A549 (cell line): ENCODE results near the gene ALOX12. TPM values are rescaled to one million over a fixed set of nuclear protein-coding genes. Genes with fewer than 3 reads are reported as not detected.

Experiments used
- ATAC-seq, 2 experiments: fragments of 200-7000 bp in 1 of 2; fragments of >200 bp in 1 of 2; cut with Nextera tagmentation in 1 of 2; cut with Tn5 transposase in 1 of 2; 3 replicates each; pipeline versions ENCODE4 v1.8.0 to v1.9.1; 2018 to 2020; ENCODE audit warnings: mild to moderate bottlenecking in 1 of 2, moderate library complexity in 1 of 2
- CTCF ChIA-PET: fragments of 300-600 bp; sonication (Branson Sonifier 250); formaldehyde crosslinking; extraction: SDS; loops from one replicate; lab custom pipeline; 2021; ENCODE audit warnings: antibody characterized with exemption, inconsistent platforms; lab: Yijun Ruan, JAX
- POLR2A ChIA-PET: fragments of 350-600 bp; formaldehyde crosslinking; extraction: SDS; loops from one replicate; lab custom pipeline; 2021; ENCODE audit warnings: antibody characterized with exemption, inconsistent platforms; lab: Yijun Ruan, JAX
- DNase-seq, 2 experiments: peaks; one replicate each; pipeline versions ENCODE4 v3.0.0 to v3.0.0-alpha.2; 2011 to 2016; ENCODE audit warnings: low read depth in 1 of 2, low spot score in 1 of 2
- FAIRE-seq: peaks from 2 replicates; lab custom pipeline; 2011; peaks lifted over from hg19 to GRCh38; lab: Jason Lieb, UNC
- H3K27ac ChIP-seq, 2 experiments: fragments of >200 bp; sonication (Bioruptor Twin); formaldehyde crosslinking; 3 replicates each; pipeline ENCODE4 v1.5.1; 2016 to 2017
- H3K4me1 ChIP-seq: fragments of >200 bp; sonication (Bioruptor Twin); formaldehyde crosslinking; 3 replicates; pipeline ENCODE4 v1.6.1; 2016
- H3K4me2 ChIP-seq: fragments of >200 bp; sonication (Bioruptor Twin); formaldehyde crosslinking; 3 replicates; pipeline ENCODE4 v1.6.1; 2016
- H3K4me3 ChIP-seq: fragments of >200 bp; sonication (Bioruptor Twin); formaldehyde crosslinking; 3 replicates; pipeline ENCODE4 v1.5.1; 2016
- H3K9me3 ChIP-seq: fragments of >200 bp; sonication (Bioruptor Twin); formaldehyde crosslinking; 3 replicates; pipeline ENCODE4 v1.6.1; 2016
- CHD2 ChIP-seq: fragments of 150-350 bp; IDR thresholded peaks from 2 replicates; pipeline ENCODE4 v1.6.1; 2014; ENCODE audit warnings: low read length; ENCODE audit not compliant: partially characterized antibody
- CHD4 ChIP-seq: fragments of 200-600 bp; sonication (generic); IDR thresholded peaks from 2 replicates; pipeline ENCODE4 v1.6.1; 2016; ENCODE audit warnings: antibody characterized with exemption, mild to moderate bottlenecking, borderline replicate concordance
- FOSB ChIP-seq: fragments of 250-450 bp; sonication (Bioruptor Pico); IDR thresholded peaks from 2 replicates; pipeline ENCODE4 v1.5.0; 2020; ENCODE audit warnings: mild to moderate bottlenecking, moderate library complexity
- HDAC2 ChIP-seq: fragments of 200-600 bp; sonication (generic); IDR thresholded peaks from 2 replicates; pipeline ENCODE4 v1.6.1; 2016
- HOXA7 ChIP-seq: fragments of 250-450 bp; sonication (Bioruptor Pico); IDR thresholded peaks from 2 replicates; pipeline ENCODE4 v1.5.0; 2020; ENCODE audit warnings: mild to moderate bottlenecking, moderate library complexity
- JUNB ChIP-seq: fragments of >200 bp; sonication (Bioruptor Twin); formaldehyde crosslinking; IDR thresholded peaks from 2 replicates; pipeline ENCODE4 v1.6.1; 2016
- NR3C1 ChIP-seq: fragments of >200 bp; sonication (Bioruptor Twin); formaldehyde crosslinking; IDR thresholded peaks from 3 replicates; pipeline ENCODE4 v1.6.1; 2017
- PHF8 ChIP-seq: fragments of 200-600 bp; sonication (generic); IDR thresholded peaks from 2 replicates; pipeline ENCODE4 v1.6.1; 2016; ENCODE audit warnings: low read depth, mild to moderate bottlenecking, antibody characterized with exemption, moderate library complexity, borderline replicate concordance
- POLR2A ChIP-seq: IDR thresholded peaks from 2 replicates; pipeline ENCODE4 v1.6.1; 2012; ENCODE audit warnings: mild to moderate bottlenecking, low read length
- RAD21 ChIP-seq, 2 experiments: fragments of >200 bp in 1 of 2; sonication (Bioruptor Twin) in 1 of 2; formaldehyde crosslinking in 1 of 2; IDR thresholded peaks in 1 of 2; conservative IDR thresholded peaks in 1 of 2; 2 replicates in 1 of 2; 3 replicates in 1 of 2; pipeline ENCODE4 v1.6.1; 2012 to 2018; ENCODE audit warnings: inconsistent platforms in 1 of 2
- RNF2 ChIP-seq: fragments of 200-600 bp; sonication (generic); IDR thresholded peaks from 2 replicates; pipeline ENCODE4 v1.6.1; 2016; ENCODE audit warnings: low read depth, mild to moderate bottlenecking, antibody characterized with exemption, moderate library complexity, borderline replicate concordance
- SMC3 ChIP-seq: fragments of >200 bp; sonication (Bioruptor Twin); formaldehyde crosslinking; IDR thresholded peaks from 3 replicates; pipeline ENCODE4 v1.6.1; 2018; ENCODE audit warnings: inconsistent platforms
- TFCP2L1 ChIP-seq: fragments of 250-450 bp; sonication (Bioruptor Pico); IDR thresholded peaks from 2 replicates; pipeline ENCODE4 v1.5.0; 2021; ENCODE audit warnings: mild to moderate bottlenecking
- ZC3H11A ChIP-seq: fragments of 450-650 bp; IDR thresholded peaks from 2 replicates; pipeline ENCODE4 v1.6.1; 2014; ENCODE audit warnings: antibody characterized with exemption, mild to moderate bottlenecking
- WGBS: methylation state at CpG from one replicate; pipeline ENCODE4 v1.1.6; 2017; ENCODE audit errors: missing lambda C conversion rate; 5-methylcytosine and 5-hydroxymethylcytosine counted together
- polyA plus RNA-seq, 4 experiments: library from polyadenylated mRNA; depleted of rRNA in 3 of 4; stranded (reverse); fragments of >200 nt; fragmentation: RNase III in 1 of 4; extraction: RNeasy Plus Mini Kit Qiagen cat#74134 plus additional on column Dnase treatment in 1 of 4; gene quantifications; 2 replicates in 3 of 4; 3 replicates in 1 of 4; pipeline ENCODE4 v1.2.3, GENCODE V29; 2011 to 2017
- TF ChIP-seq, protein P1 (sequence below): fragments of 150-350 bp; IDR thresholded peaks from 2 replicates; pipeline ENCODE4 v1.6.1; 2014; ENCODE audit warnings: low read depth, mild to moderate bottlenecking, low read length
- TF ChIP-seq, protein P2 (sequence below): fragments of >200 bp; sonication (Bioruptor Twin); formaldehyde crosslinking; IDR thresholded peaks from 3 replicates; pipeline ENCODE4 v1.6.1; 2016
- TF ChIP-seq, protein P3 (sequence below): fragments of 250-450 bp; sonication (Bioruptor Pico); IDR thresholded peaks from 2 replicates; pipeline ENCODE4 v1.5.0; 2021; ENCODE audit warnings: mild to moderate bottlenecking, moderate library complexity, borderline replicate concordance
- TF ChIP-seq, protein P4 (sequence below): IDR thresholded peaks from 2 replicates; pipeline ENCODE4 v1.6.1; 2012
- TF ChIP-seq, protein P5 (sequence below): IDR thresholded peaks from 2 replicates; pipeline ENCODE4 v1.6.1; 2012

ALOX12 gene
- polyA plus RNA-seq, 2 of the 4 experiments (the other 2 are of a cell fraction): not detected

DNA sequence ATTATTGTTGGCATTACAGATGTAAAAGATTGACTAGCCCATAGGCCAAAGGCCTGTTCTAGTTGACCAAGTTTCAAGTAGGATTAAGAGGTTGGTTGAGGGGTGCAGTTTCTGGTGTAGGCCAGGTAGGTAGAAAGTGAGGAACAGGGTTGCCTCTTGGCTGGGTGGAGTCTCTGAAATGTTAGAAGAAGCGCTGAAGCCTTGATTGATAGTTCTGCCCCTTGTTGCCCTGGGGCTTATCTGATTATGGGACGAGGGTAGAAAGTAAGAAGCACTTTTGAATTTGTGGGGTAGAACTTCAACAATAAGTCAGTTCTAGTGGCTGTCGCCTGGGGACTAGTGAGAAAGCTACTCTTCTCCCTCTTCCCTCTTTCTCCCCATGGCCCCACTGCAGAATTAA lies 33.2 kb downstream of the ALOX12 start:
- no peak for DNase-seq
- ChIA-PET POLR2A (no interaction called here), CTCF (interaction anchor here (3.1 kb wide), 1 partner anchor 17 kb away, joined by 20 read pairs; no protein-coding TSS in a partner anchor)
- Histone ChIP-seq H3K27ac (no peak overlapping the region), H3K4me1 (no peaks in the 10 kb centered on the region), H3K9me3 (no peaks in the 10 kb centered on the region), H3K4me3 (no peak overlapping the region), H3K4me2 (no peak overlapping the region)
- 63% methylated on average over 3 of the region's 3 CpGs for WGBS
- ATAC-seq: no peak
- TF ChIP-seq CHD4 (no peak), FOSB (CRISPR knock-in tag) (no peak), JUNB (no peak), HDAC2 (no peak), NR3C1 (no peak), SMC3 (no peak), ZC3H11A (no peak), HOXA7 (no peak), POLR2A (no peak), PHF8 (no peak), RAD21 (conservative IDR thresholded peaks at IDR 0.05 in 1 of 2, IDR thresholded peaks at IDR 0.05 in 1 of 2) (no peak)
- TF ChIP-seq, protein P1, sequence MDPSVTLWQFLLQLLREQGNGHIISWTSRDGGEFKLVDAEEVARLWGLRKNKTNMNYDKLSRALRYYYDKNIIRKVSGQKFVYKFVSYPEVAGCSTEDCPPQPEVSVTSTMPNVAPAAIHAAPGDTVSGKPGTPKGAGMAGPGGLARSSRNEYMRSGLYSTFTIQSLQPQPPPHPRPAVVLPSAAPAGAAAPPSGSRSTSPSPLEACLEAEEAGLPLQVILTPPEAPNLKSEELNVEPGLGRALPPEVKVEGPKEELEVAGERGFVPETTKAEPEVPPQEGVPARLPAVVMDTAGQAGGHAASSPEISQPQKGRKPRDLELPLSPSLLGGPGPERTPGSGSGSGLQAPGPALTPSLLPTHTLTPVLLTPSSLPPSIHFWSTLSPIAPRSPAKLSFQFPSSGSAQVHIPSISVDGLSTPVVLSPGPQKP: no peak
- TF ChIP-seq, protein P2, sequence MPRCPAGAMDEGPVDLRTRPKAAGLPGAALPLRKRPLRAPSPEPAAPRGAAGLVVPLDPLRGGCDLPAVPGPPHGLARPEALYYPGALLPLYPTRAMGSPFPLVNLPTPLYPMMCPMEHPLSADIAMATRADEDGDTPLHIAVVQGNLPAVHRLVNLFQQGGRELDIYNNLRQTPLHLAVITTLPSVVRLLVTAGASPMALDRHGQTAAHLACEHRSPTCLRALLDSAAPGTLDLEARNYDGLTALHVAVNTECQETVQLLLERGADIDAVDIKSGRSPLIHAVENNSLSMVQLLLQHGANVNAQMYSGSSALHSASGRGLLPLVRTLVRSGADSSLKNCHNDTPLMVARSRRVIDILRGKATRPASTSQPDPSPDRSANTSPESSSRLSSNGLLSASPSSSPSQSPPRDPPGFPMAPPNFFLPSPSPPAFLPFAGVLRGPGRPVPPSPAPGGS: no peak
- TF ChIP-seq, protein P3, sequence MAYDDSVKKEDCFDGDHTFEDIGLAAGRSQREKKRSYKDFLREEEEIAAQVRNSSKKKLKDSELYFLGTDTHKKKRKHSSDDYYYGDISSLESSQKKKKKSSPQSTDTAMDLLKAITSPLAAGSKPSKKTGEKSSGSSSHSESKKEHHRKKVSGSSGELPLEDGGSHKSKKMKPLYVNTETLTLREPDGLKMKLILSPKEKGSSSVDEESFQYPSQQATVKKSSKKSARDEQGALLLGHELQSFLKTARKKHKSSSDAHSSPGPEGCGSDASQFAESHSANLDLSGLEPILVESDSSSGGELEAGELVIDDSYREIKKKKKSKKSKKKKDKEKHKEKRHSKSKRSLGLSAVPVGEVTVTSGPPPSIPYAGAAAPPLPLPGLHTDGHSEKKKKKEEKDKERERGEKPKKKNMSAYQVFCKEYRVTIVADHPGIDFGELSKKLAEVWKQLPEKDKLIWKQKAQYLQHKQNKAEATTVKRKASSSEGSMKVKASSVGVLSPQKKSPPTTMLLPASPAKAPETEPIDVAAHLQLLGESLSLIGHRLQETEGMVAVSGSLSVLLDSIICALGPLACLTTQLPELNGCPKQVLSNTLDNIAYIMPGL (CRISPR knock-in tag): no peak
- TF ChIP-seq, protein P4, sequence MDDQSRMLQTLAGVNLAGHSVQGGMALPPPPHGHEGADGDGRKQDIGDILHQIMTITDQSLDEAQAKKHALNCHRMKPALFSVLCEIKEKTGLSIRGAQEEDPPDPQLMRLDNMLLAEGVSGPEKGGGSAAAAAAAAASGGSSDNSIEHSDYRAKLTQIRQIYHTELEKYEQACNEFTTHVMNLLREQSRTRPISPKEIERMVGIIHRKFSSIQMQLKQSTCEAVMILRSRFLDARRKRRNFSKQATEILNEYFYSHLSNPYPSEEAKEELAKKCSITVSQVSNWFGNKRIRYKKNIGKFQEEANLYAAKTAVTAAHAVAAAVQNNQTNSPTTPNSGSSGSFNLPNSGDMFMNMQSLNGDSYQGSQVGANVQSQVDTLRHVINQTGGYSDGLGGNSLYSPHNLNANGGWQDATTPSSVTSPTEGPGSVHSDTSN: no peak
- no peak for FAIRE-seq

DNA sequence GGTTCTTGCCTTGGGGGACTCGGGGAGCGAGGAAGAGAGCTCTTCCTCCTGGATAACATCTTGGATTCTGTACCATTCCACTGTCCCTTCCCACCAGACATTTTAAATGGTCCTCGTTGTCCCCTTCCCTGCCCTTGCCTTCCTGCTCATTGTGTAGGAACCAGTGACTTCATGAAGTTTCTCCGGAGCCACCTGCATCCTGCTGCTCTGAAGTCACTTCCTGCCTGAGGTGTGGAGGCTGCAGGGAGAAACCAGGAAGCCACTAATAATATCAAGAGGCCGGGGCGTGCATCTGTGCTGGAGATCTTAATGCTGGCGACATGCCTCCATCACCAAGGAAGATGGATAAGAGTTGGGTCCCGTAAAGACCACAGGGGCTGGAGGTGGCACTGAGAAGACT lies 33.8 kb downstream of the ALOX12 start:
- H3K4me1 ChIP-seq: no peaks in the 10 kb centered on the region; the same call in 2 of the 3 replicates
- 71% methylated on average over 8 of the region's 8 CpGs for WGBS
- no peak overlapping the region for H3K4me2 ChIP-seq
- ATAC-seq: no peak
- POLR2A ChIA-PET: no interaction called here
- TF ChIP-seq, protein P5, sequence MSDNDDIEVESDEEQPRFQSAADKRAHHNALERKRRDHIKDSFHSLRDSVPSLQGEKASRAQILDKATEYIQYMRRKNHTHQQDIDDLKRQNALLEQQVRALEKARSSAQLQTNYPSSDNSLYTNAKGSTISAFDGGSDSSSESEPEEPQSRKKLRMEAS: no peak
- TF ChIP-seq RNF2 (no peak), TFCP2L1 (CRISPR knock-in tag) (no peak), CHD2 (no peak), PHF8 (no peak), HOXA7 (no peak)
- no peaks in the 10 kb centered on the region for H3K9me3 ChIP-seq
- H3K27ac ChIP-seq: no peak overlapping the region
- FAIRE-seq: no peak
- no peak for DNase-seq
- no peak overlapping the region for H3K4me3 ChIP-seq
- CTCF ChIA-PET: interaction anchor here (3.1 to 3.8 kb wide), 2 partner anchors 8 to 16 kb away, joined by 20 to 28 read pairs; no protein-coding TSS in a partner anchor
